Activated naive CD4-positive, alpha-beta T cell treated with anti-CD3 and anti-CD28 coated beads, Interleukin-2, amount 10 ng/mL, durations not matched to agents 7 days and 5 days (primary cell): ENCODE data around the gene DTX1.

Experiments
- CTCF ChIA-PET: fragments of 350-600 bp; sonication (Branson Sonifier 250); formaldehyde crosslinking; loops from one replicate; lab custom pipeline; 2021; ENCODE audit warnings: antibody characterized with exemption; lab: Charles Lee
- DNase-seq: peaks from one replicate; pipeline ENCODE4 v3.0.0-alpha.2; 2020
- H3K27ac Mint-ChIP-seq: one replicate; pipeline ENCODE4 v1.8.0; 2021; ENCODE audit warnings: mild to moderate bottlenecking, moderate library complexity, mixed read lengths
- H3K27me3 Mint-ChIP-seq: one replicate; pipeline ENCODE4 v1.8.0; 2021; ENCODE audit warnings: mild to moderate bottlenecking, mixed read lengths
- H3K36me3 Mint-ChIP-seq: one replicate; pipeline ENCODE4 v1.8.0; 2021; ENCODE audit warnings: mixed read lengths
- H3K4me1 Mint-ChIP-seq: one replicate; pipeline ENCODE4 v1.8.0; 2021; ENCODE audit warnings: mixed read lengths
- H3K4me3 Mint-ChIP-seq: one replicate; pipeline ENCODE4 v1.8.0; 2021; ENCODE audit warnings: mild to moderate bottlenecking, moderate library complexity, mixed read lengths
- H3K9me3 Mint-ChIP-seq: one replicate; pipeline ENCODE4 v1.8.0; 2021; ENCODE audit warnings: mixed read lengths

Gene DTX1

DNA sequence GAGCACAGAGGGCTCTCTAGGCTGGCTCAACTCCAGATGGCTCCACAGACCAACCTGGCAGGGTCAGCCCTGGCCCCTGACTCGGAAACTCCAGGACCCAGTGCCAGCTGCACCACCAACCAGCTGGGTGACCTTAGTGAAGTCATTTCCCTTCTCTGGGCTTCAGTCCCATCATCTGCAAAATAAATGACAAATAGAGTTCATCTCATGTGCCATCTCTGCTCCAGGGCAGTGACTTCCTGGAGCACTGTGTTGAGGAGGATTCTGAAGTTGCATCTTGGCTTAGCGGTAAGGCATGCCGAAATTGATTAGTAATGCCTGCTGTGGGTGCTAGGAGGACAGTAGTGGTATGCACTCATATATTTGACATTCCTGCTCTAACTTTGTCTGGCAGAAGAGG is 31.5 kb downstream of the DTX1 start:
- no peak overlapping the region for H3K27ac Mint-ChIP-seq
- H3K4me1 Mint-ChIP-seq, result peaks cover 55% of the 10 kb centered on the region
- no peak for DNase-seq
- H3K27me3 Mint-ChIP-seq, result peaks cover 8% of the 10 kb centered on the region
- CTCF ChIA-PET, result interaction anchor here (0.6 to 1.5 kb wide), 2 partner anchors 38 to 87 kb away, joined by 3 to 4 read pairs; no protein-coding TSS in a partner anchor
- H3K36me3 Mint-ChIP-seq, result no peaks in the 10 kb centered on the region
- H3K9me3 Mint-ChIP-seq, result no peaks in the 10 kb centered on the region
- no peak overlapping the region for H3K4me3 Mint-ChIP-seq

DNA sequence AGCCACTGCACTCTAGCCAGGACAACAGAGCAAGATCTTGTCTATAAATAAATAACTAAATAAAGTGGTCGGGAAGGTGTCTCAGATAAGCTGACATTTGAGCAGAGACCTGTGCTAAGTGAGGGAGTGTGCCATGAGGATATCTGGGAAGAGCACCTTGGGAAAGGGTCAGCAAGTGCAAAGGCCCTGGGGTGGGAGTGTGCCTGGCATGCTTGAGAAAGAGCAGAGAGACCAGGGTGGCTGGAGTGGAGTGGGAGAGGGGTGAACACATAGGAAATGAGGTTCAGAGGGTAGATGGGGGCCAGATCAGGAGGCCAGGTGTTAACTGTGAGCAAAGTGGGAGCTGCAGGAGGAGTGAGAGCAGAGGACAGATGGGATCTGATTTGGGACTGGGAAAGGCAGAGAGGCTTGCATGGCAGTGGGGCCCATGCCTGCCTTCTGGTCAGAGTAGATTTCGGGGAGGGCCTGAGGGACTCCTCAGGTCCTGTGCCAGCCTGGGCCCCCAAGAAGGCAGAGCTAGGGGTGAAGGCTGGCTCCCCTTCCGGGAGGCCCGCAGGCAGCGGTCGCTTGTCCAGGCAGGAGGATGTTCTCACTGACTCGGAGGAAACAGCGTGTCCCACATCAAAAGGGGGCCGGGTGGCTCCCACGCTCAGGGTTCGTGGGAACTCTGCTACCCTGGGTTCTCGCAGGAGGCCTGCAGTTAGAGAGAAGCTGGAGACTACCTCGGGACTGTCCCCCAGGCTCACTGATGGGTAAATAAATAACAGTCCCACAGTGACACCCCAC is 32.6 kb downstream of the DTX1 start:
- H3K36me3 Mint-ChIP-seq, result no peaks in the 10 kb centered on the region
- H3K4me1 Mint-ChIP-seq, result peaks cover 55% of the 10 kb centered on the region
- no peak overlapping the region for H3K27ac Mint-ChIP-seq
- no peaks in the 10 kb centered on the region for H3K9me3 Mint-ChIP-seq
- H3K4me3 Mint-ChIP-seq, result no peak overlapping the region
- DNase-seq, result peak; percentile 64
- peaks cover 3% of the 10 kb centered on the region for H3K27me3 Mint-ChIP-seq
- CTCF ChIA-PET, result interaction anchor here (0.6 to 2.0 kb wide), 6 partner anchors 10 to 86 kb away, joined by 3 to 9 read pairs (median 4); no protein-coding TSS in a partner anchor

DNA sequence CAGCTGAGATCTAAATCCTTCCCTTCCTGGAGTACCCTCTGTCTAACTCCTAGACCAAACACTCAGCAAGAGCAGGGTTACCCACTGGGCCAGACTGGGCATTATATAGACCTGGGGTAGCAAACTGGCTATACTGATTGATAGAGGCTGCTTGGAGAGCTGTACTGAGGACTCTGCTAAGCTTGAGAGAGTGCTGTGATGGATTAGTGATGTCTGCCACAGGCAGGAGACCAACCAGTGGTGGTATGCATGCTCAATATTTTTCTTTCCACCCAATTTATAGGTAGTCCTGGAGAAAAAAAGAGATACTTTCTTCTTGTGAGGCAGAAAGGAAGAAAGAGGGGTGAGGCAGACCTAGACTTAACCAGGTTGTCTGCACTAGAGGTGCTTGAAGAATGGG is 33.3 kb downstream of the DTX1 start:
- no peak for DNase-seq
- Mint-ChIP-seq H3K9me3 (no peaks in the 10 kb centered on the region), H3K4me1 (peaks cover 55% of the 10 kb centered on the region), H3K27ac (no peak overlapping the region), H3K4me3 (no peak overlapping the region), H3K36me3 (no peaks in the 10 kb centered on the region), H3K27me3 (peaks cover 3% of the 10 kb centered on the region)
- CTCF ChIA-PET, result interaction anchor here (0.8 to 2.0 kb wide), 5 partner anchors 9 to 97 kb away, joined by 3 to 9 read pairs (median 4); no protein-coding TSS in a partner anchor

DNA sequence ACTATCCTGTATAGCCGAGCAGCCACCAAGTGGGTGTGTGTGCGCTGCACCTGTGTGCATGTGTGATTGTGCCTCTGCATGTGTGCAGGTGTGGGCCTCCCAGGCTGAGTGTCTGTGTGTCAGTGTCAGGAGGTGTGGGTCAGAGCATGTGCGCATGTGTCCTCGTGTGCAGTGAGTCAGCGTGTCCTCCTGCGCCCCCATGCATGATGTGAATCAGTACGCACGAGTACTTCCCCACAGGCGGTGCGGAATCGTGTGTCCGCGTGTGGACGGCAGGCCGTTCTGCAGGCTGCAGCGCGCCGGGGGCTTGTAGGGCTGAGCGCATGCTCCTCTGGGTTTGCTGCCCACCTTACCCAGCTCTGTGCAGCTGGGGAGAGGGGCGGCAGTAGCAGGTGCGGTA is 34.2 kb downstream of the DTX1 start:
- DNase-seq, result no peak
- H3K27me3 Mint-ChIP-seq, result peaks cover 3% of the 10 kb centered on the region
- no peaks in the 10 kb centered on the region for H3K36me3 Mint-ChIP-seq
- H3K27ac Mint-ChIP-seq, result no peak overlapping the region
- peaks cover 50% of the 10 kb centered on the region for H3K4me1 Mint-ChIP-seq
- no peaks in the 10 kb centered on the region for H3K9me3 Mint-ChIP-seq
- CTCF ChIA-PET, result interaction anchor here (1.1 to 2.0 kb wide), 3 partner anchors 8 to 98 kb away, joined by 4 to 9 read pairs (median 5); no protein-coding TSS in a partner anchor
- H3K4me3 Mint-ChIP-seq, result no peak overlapping the region

DNA sequence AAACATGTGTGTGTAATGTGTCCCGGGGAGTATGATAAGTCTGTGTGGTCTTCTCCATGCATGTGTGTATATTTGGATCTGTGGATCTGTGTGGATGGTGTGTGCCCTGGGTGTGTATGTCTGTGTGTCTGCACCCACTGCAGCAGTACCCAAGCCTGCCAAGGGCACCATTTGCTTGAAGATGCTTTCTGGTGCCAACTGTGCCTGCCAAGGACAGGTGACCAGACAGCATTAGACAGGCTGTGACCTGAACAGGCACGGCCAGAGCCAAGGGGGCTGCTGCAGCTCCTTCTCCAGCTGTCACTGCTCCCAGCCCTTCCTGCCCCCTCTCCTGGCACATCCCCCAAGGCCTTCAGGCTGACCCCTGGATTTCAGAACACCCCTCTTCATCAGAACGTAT is 35.0 kb downstream of the DTX1 start:
- H3K27ac Mint-ChIP-seq, result no peak overlapping the region
- H3K9me3 Mint-ChIP-seq, result no peaks in the 10 kb centered on the region
- H3K27me3 Mint-ChIP-seq, result no peaks in the 10 kb centered on the region
- H3K4me1 Mint-ChIP-seq, result peaks cover 42% of the 10 kb centered on the region
- DNase-seq, result no peak
- no peak overlapping the region for H3K4me3 Mint-ChIP-seq
- CTCF ChIA-PET, result interaction anchor here (2.0 to 3.0 kb wide), 2 partner anchors 43 kb away, joined by 4 to 12 read pairs; no protein-coding TSS in a partner anchor
- no peaks in the 10 kb centered on the region for H3K36me3 Mint-ChIP-seq

DNA sequence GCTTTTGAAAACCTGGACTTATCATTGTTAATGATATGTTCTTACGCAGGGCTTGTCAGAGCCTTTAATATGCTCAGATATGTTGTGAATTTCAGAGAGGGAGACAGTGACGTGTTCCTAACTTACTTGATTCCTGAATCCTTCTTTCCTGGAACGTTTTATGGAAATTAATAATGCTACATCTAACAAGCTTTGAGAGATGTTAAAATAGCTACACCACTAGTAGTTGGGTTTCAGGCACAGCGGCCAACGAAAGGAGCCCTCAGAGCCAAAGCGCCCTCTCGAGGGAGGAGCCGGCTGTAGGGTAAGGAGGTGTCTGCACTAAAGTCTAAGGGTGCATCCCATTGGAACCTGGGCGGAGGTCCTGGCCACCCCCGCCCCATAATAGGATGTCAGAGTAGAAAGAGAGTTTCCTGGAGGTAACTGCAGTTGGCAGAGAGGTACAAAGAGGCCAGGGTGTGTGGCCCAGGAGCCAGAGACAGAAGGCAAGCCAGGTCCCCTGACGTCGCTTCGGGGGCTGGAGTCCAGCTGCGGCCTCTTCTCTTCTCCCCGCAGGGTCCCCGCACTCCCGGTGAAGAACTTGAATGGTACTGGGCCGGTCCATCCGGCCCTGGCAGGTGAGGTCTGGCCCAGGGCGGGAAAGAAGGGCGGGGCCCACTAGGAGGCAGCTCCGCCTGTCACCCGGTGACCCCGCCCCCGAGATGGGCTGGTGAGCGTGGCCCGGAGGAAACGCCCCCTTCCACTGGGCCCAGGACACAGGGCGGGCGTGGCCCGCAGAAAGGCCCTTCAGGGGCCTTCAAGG is 36.3 kb downstream of the DTX1 start:
- no peaks in the 10 kb centered on the region for H3K27me3 Mint-ChIP-seq

DNA sequence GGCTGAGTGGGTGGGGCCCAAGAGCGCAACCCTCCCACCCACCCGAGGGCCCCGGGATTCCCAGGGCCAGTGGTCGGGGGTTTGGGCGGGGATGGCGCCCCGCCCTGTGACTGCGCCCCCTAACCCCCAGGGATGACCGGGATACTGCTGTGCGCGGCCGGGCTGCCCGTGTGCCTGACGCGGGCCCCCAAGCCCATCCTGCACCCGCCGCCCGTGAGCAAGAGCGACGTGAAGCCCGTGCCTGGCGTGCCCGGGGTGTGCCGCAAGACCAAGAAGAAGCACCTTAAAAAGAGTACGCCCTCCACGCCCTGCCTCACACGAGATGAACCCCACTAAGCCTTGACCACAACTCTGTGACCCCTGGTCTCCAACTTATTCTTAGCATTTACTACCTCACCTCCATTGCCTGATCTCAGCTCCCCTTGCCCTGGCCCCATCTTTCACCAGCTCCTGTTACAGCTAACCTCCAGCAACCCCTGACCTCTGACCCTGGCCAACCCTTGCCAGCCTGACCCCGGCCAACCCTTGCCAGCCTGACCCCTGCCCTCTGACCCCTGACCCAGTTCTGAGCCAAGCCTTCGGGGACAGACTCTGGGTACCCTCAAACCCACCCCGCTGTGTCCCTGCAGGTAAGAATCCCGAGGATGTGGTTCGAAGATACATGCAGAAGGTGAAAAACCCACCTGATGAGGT is 37.0 kb downstream of the DTX1 start:
- CTCF ChIA-PET, result interaction anchor here (3.0 kb wide), 1 partner anchor 45 kb away, joined by 12 read pairs; no protein-coding TSS in a partner anchor
- no peaks in the 10 kb centered on the region for H3K27me3 Mint-ChIP-seq
- DNase-seq, result no peak
- no peak overlapping the region for H3K27ac Mint-ChIP-seq
- no peak overlapping the region for H3K4me3 Mint-ChIP-seq
- H3K9me3 Mint-ChIP-seq, result no peaks in the 10 kb centered on the region
- H3K4me1 Mint-ChIP-seq, result peaks cover 24% of the 10 kb centered on the region
- H3K36me3 Mint-ChIP-seq, result no peaks in the 10 kb centered on the region

More for the DNA sequence above, 36.3 kb downstream of the DTX1 start:
- Mint-ChIP-seq H3K4me1 (peaks cover 29% of the 10 kb centered on the region), H3K9me3 (no peaks in the 10 kb centered on the region), H3K27ac (no peak overlapping the region), H3K36me3 (no peaks in the 10 kb centered on the region), H3K4me3 (no peak overlapping the region)
- CTCF ChIA-PET, result interaction anchor here (3.0 kb wide), 1 partner anchor 44 kb away, joined by 12 read pairs; no protein-coding TSS in a partner anchor
- no peak for DNase-seq

DNA sequence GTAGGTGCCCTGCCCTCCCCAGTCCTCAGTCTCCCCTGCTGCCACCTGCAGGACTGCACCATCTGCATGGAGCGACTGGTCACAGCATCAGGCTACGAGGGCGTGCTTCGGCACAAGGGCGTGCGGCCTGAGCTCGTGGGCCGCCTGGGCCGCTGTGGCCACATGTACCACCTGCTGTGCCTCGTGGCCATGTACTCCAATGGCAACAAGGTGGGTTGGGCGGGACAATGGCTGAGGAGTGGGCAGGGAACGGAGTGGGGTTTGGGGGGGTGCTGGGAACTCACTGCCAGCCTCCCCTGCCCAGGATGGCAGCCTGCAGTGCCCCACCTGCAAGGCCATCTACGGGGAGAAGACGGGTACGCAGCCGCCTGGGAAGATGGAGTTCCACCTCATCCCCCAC is 38.2 kb downstream of the DTX1 start:
- H3K4me3 Mint-ChIP-seq, result no peak overlapping the region
- H3K9me3 Mint-ChIP-seq, result no peaks in the 10 kb centered on the region
- no peak overlapping the region for H3K27ac Mint-ChIP-seq
- no peaks in the 10 kb centered on the region for H3K36me3 Mint-ChIP-seq
- CTCF ChIA-PET, result no interaction called here
- peaks cover 1% of the 10 kb centered on the region for H3K27me3 Mint-ChIP-seq
- H3K4me1 Mint-ChIP-seq, result peaks cover 14% of the 10 kb centered on the region
- DNase-seq, result no peak

DNA sequence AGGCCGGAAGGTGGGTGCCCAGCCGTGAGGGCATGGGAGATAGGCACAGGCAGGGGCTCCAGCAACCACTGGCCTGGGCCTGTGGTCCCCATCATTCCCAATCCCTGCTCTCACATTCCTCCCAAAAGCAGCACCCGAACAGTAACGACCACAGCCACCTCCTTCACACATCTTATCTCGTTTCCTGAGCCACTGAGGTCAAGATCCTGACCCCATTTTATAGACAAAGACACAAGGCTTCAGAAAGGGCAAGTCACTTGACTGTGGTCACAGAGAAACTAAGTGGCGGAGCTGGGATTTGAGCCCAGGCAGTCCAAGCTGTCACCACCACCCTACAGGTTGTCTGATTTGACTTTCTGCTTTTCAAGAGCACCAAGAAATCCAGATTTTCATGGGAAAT is 38.9 kb downstream of the DTX1 start:
- no peak for DNase-seq
- Mint-ChIP-seq H3K4me1 (peaks cover 10% of the 10 kb centered on the region), H3K9me3 (no peaks in the 10 kb centered on the region), H3K27me3 (peaks cover 4% of the 10 kb centered on the region), H3K36me3 (no peaks in the 10 kb centered on the region), H3K4me3 (no peak overlapping the region), H3K27ac (no peak overlapping the region)
- CTCF ChIA-PET, result interaction anchor here (1.6 kb wide), 1 partner anchor 103 kb away, joined by 4 read pairs; no protein-coding TSS in a partner anchor

DNA sequence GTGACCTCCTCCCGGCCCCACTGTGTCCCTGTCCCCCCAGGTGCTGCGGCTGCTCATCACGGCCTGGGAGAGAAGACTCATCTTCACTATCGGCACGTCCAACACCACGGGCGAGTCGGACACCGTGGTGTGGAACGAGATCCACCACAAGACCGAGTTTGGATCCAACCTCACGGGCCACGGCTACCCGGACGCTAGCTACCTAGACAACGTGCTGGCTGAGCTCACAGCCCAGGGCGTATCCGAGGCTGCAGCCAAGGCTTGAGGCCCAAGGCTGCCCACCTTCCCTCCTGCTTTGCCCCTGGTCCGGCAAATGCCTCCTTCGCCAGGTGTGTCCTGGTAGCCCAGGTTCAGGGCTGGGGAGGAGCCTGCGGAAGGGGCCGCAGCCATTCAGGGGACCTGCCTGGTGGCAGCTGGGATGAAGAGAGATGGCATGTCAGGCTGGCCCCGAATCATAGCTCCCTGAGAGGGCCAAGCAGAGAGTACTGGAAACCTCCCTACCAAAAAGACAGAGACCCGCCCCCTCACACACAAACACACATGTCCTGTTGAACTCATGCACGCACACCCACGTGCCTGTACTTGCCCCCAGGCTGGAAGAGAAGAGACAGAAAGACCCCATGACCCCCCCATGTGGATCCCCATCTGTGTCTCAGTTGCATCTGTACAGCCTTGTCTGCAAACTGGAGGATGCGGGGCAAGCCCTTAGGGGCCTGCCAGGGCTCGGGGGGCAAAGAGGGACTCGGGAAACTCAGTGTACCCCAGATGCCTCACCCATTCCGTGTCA is 40.3 kb downstream of the DTX1 start:
- CTCF ChIA-PET, result interaction anchor here (1.0 to 1.9 kb wide), 5 partner anchors 27 to 104 kb away, joined by 3 to 9 read pairs (median 4); no protein-coding TSS in a partner anchor
- peaks cover 7% of the 10 kb centered on the region for H3K4me1 Mint-ChIP-seq
- peaks cover 4% of the 10 kb centered on the region for H3K27me3 Mint-ChIP-seq
- no peak for DNase-seq
- no peaks in the 10 kb centered on the region for H3K9me3 Mint-ChIP-seq
- no peak overlapping the region for H3K27ac Mint-ChIP-seq
- H3K4me3 Mint-ChIP-seq, result no peak overlapping the region
- H3K36me3 Mint-ChIP-seq, result no peaks in the 10 kb centered on the region

DNA sequence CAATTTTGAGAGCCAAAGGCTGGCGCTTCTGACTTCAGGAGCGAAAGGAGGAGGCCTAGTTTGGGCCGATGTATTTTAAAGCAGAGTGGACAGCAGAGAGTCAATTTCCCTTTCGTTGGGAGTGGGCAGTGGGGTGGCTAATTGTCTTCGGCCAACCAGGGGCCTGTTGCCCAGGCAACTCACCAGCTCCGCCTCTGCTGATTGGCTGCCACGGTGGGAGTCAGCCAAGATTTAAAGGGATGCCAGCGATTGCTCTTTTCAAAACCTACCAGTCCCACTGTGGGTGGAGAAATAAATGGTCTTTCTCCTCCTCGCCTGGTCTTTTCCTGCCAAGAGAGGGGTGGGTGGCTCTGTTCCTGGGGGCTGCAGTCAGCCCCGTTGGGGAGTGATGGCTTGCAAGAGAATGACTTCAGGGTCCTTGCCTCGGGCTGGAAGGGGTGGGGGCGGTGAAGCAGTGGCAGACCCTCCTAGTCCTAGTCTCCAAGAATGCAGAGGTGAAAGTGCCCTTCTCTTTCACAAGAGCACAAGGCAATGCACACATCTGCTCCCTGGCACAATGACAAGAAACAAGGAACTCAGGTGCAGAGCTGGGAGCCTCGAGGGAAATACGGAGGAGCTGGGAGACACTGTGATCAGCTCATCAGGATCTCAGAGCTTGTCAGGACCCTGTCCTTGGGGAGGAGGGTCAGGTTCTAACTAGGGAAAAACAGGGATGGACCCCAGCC is 41.3 kb downstream of the DTX1 start:
- no peaks in the 10 kb centered on the region for H3K9me3 Mint-ChIP-seq
- H3K27ac Mint-ChIP-seq, result no peak overlapping the region
- CTCF ChIA-PET, result interaction anchor here (0.7 to 2.6 kb wide), 8 partner anchors 8 to 75 kb away, joined by 3 to 33 read pairs (median 4); no protein-coding TSS in a partner anchor
- no peaks in the 10 kb centered on the region for H3K36me3 Mint-ChIP-seq
- no peak for DNase-seq
- peaks cover 4% of the 10 kb centered on the region for H3K27me3 Mint-ChIP-seq
- H3K4me3 Mint-ChIP-seq, result no peak overlapping the region
- H3K4me1 Mint-ChIP-seq, result peaks cover 2% of the 10 kb centered on the region

DNA sequence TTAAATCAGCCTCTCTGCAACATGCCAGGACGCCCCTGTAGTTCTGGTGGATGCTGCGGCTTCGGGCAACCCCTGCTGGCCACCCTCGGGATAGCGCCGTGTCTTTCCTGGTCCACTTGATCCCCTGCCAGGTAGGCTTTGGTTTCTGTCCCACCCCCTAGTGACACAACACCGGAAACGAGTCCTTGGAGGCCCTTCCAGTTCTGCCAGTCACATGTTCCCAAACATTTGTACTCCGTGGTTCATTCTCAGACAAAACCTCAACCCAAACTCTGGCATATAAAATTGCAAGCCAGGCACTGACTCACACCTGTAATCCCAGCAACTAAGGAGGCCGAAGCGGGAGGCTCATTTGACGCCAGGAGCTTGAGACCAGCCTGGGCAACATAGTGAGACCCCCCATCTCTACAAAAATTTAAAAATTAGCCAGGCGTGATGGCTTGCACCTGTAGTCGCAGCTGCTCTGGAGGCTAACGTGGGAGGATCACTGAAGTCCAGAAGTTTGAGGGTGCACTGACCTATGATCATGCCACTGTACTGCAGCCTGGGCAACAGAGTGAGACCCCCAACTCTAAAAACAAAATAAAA is 42.0 kb downstream of the DTX1 start:
- CTCF ChIA-PET, result interaction anchor here (0.7 to 2.6 kb wide), 8 partner anchors 9 to 74 kb away, joined by 3 to 33 read pairs (median 4); no protein-coding TSS in a partner anchor
- no peaks in the 10 kb centered on the region for H3K9me3 Mint-ChIP-seq
- no peak overlapping the region for H3K4me3 Mint-ChIP-seq
- no peak overlapping the region for H3K27ac Mint-ChIP-seq
- peaks cover 3% of the 10 kb centered on the region for H3K4me1 Mint-ChIP-seq
- no peaks in the 10 kb centered on the region for H3K36me3 Mint-ChIP-seq
- H3K27me3 Mint-ChIP-seq, result peaks cover 4% of the 10 kb centered on the region
- DNase-seq, result peak; percentile 76
